ENCODE results near the gene SIDT2.

Gene SIDT2

GRCh38 chr11:117222991-117223740 lies 44.6 kb downstream of the SIDT2 start:
- DNase-seq (ENCODE audit: low spot score), result no peak

DNA sequence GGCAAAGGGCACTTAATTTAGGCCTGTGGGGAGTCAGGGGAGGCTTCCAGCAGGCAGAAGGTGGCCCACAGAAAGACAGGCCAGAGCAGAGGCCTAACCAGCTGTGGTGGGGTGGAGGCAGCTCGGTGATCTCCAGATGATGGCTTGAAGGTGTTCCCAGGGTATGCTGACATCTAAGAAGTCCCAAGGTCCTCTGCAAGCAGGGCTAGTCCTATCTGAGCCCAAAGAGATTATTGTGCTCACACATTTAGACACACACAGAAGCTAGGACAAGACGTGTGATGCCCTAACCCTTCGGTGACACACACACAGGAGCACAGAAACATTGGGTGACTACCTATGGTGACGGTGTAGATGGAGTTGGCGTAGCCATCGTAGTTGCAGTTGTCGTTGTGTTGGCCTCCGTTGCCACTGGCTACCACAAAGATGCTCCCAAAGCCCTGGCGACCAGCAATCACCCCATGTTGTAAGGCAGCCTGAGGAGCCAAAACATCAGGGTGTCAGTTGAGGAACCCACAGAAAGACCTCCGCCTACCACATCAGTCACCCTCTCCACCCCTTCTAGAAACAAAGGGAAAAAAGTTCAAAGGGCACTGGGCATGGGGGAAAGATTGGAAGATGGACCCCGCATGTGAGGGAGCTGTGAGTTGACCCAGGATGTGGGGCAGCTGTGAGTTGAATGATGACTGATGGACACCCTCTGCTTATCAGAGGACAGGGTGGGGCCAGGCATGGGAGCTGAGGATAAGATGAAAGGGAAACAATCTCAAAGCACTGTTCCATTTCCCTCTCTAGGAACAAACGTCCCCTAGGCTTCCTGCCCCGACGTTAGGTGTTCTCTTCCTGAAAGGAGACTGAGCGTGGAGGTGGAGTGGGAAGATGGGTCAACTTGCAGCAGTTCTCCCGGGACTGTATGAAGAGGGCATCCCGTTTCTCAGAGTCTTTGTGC lies 45.5 kb downstream of the SIDT2 start:
- DNase-seq (ENCODE audit: low spot score), result no peak

DNA sequence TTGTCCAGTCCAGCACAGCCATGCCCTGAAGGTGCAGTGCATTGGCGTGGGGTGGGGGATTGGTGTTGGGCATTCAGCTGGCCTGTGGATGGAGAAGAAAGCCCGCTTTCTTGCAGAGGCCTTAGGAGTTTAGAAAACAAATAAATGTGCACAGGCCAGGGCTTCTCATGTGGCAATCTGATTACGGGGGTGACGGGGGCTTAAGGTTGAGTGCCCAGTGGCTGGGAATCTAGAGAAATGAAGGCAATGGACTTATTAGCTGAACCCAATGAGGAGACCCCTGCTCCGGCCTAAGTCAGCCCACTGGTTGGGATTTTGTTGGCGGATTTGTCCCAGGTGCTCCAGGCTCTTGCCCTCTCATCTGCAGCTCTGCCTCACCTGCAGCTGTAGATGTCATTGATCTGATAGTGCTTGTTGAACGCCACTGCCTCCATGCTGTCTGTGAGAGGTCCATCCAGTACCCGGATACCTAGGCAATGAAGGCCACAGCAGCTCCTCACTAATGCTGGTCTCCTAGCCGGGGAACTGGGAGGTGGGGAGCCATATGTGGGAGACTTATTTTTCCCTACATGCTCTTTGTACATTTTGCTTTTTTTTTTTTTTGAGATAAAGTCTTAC lies 47.1 kb downstream of the SIDT2 start:
- DNase-seq (ENCODE audit: low spot score), result no peak

- peak; percentile 64 for DNase-seq (ENCODE audit: low spot score)
These were observed 48.1 kb downstream of the SIDT2 start for GRCh38 chr11:117226388-117227385.

DNA sequence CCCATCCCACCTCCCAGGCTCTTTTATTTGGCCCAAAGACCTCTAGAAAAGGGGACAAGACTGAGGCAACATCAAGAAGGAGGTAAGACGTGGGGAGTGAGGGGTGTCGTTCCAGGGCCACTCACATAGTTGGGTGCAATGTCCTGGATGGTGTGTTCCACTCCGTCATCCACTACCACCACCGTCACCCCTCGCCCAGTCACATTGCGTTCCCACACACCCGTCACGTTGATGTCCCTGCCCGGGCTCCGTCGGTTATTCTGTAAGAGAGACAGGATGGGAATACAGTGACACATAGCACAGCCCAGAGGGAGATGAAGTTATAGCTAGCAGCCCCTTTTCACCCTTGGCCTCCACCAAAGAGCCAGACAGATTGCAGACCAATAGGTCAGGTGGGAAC lies 49.5 kb downstream of the SIDT2 start:
- no peak for DNase-seq (ENCODE audit: low spot score)

DNA sequence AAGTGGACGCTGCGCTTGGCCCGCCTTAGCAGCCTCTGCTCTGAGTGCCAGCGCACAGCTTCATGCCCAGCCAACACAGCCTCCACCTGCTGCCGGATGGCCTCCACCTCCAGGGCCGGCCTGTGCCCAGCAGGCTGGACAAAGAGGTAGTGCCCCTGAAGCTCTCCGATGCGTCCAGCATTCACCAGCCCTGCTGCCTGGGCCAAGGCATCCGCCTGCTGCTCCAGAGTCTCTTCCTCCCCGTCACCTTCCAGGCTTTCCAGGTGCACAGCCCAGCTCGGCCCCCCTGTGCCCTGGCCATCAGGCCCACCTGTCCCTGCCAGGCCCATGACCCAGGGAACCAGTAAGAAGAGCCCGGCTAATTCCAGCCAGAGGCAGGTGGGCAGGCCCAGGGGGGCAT lies 50.9 kb downstream of the SIDT2 start:
- DNase-seq (ENCODE audit: low spot score), result no peak

DNA sequence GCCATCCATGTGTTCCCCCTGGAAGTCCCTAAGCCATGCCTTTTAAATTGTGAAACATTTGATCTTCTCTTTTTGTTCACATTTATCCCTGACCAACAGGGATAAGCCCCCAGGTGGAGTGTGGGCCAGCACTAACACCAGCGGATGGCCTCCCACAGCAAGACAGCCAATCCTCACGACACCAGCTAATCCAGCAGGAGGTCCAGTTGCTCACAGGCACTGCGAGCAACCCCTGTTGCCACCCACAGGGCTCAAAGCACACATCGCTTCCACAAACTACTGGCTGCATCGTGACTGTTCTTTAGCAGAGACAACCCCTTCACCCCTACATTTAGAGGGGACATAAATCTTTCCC lies 51.4 kb downstream of the SIDT2 start:
- no peak for DNase-seq (ENCODE audit: low spot score)

GRCh38 chr11:117230286-117230961 lies 51.9 kb downstream of the SIDT2 start:
- DNase-seq (ENCODE audit: low spot score), result no peak

DNA sequence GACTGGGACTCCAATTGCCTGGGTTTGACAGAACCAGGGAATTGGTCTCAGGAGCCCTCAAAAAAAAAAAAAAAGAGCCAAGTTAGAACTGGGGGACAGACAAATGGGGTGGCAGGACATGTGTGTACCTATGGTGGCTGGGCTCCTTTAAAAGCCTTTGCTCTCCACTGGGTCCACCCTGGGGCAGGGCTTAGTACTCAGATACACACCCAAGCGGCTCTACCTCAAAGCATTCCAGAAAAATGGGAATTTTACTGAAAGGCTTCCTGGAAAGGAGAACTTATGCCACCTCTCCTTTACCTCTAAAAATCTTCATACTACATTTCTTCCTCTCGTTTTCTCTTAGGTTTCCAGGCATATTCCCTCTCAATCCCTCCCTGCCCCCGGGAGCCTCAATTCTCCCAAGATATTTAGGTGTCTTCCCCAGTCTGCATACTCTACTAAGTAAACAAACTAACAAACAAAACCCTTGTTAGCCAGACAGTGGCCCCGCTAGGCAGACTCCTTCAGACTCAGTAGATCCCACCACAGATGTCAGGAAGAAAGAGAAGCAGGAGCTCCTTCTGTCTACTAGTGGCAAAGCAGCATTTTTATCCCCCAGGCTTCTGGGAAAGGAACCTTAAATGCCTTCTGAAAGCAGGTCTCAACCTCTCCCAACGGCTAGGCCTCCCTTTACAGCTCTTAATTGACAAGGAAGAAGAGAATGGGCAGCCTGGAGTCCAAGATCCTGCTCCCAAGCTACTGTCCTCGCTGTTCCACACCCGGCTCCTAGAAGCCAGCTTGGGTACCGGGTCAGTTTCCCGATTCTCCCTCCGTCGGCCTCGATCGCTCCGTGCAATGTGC lies 52.7 kb downstream of the SIDT2 start:
- DNase-seq (ENCODE audit: low spot score), result no peak

DNA sequence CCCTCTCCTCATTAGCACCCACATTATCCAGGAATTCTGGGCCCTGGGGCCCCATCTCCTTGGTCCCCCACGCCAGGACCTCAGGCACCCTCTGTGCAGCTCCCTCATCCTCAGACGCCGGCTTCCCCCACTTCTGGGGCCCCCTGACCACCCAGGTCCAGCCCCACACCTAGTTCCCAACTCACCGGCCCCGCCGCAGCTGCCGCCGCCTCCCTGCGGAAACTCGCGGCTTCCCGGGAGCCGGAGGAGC lies 53.2 kb downstream of the SIDT2 start, which contains the start of gene PCSK7:
Gene PCSK7, minus strand, starts transcription at position 232 of the 250 bp plus-strand sequence. CDS start 2,229 bp downstream, outside the sequence.
- peak; percentile 77 for DNase-seq (ENCODE audit: low spot score)

- peak; percentile 85 for DNase-seq (ENCODE audit: low spot score)
These were observed 53.7 kb downstream of the SIDT2 start, which contains the start of gene RNF214 for GRCh38 chr11:117232092-117232878. Gene RNF214 (plus strand): TSS chr11:117232671. CDS start chr11:117234273, 1,602 bp downstream.

DNA sequence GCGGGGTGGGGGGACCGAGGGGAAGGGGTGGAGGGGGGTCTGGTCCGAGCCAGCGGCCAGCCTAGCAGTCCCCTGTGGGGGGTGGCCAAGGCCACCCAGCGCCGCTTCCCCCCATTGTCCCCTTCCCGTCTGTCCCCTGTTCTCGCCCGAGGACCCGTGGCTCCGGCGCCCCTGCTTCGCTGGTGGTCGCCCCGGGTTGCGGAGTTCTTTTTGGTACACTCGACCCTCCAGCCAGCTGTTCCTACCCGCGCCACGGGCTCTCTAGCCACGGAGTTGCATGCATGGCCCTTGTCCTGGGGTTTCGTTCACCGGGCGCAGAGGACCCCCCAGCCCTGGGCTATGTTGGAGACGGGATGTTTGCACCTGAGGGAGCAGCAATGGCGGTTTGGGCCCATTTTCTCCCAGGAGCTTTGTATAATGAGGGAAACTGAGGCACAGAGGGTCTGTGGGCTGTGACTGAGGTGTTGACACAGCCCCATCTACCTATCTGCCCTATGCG lies 54.4 kb downstream of the SIDT2 start:
- no peak for DNase-seq (ENCODE audit: low spot score)

DNA sequence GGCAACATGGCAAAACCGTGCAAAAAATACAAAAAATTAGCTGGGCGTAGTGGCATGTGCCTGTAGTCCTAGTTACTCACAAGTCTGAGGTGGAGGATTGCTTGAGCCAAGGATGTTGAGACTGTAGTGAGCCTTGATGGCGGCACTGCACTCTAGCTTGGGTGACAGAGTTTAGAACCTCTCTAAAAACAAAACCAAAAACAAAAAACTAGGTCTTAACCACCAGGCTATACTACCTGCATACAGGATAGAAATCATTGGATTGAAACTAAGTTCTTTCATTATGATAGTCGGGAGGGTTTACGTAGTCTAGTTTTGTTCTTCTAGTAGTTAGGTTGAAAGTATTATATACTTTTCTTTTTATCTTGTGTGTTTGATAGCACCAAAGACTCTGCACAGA lies 59.7 kb downstream of the SIDT2 start:
- DNase-seq (ENCODE audit: low spot score), result no peak

- peak; percentile 55 for DNase-seq (ENCODE audit: low spot score)
These were observed 60.8 kb downstream of the SIDT2 start for GRCh38 chr11:117239295-117239694.

All from COLO829 (cell line).